Left ventricle myocardium superior (tissue), 1 donor: ENCODE data around the gene ING4. TPM values are rescaled to one million over a fixed set of nuclear protein-coding genes. Genes with fewer than 3 reads are reported as not detected.

Source experiments
- ATAC-seq: fragments of 200-7000 bp; cut with Tn5 transposase; one replicate; pipeline ENCODE4 v1.9.1; 2020; ENCODE audit warnings: mild to moderate bottlenecking, moderate library complexity
- DNase-seq: peaks from one replicate; pipeline ENCODE4 v3.0.0-alpha.2; 2020
- intact Hi-C: fragments of 100-400 bp; cut with micrococcal nuclease; formaldehyde crosslinking; loops from one replicate; pipeline ENCODE4 v1.11.0; 2022
- total RNA-seq: library from RNA; stranded (reverse); fragmentation: NEBNext Ultra II Directional; extraction: Animal tissue kit (Norgen Biotek cat#: 25700); gene quantifications from one replicate; pipeline ENCODE4 v1.2.1, GENCODE V29; 2021
- donor health status: DM: no; HTN: yes; CAD: no; lungs with severe emphysema.

ING4 gene
- total RNA-seq, 1 donor from 2014 or later, result 30.1 TPM

GRCh38 chr12:6688999-6689882 is 26.3 kb upstream of the ING4 start, which contains the start of gene ZNF384:
Gene ZNF384 (minus strand): TSS chr12:6689375. CDS start chr12:6679520, 9,855 bp downstream.
- intact Hi-C loops, result no loop called here
- DNase-seq (peak; percentile 96), ATAC-seq (peak; percentile 93)

GRCh38 chr12:6688543-6688998 is 25.7 kb upstream of the ING4 start:
- ATAC-seq (no peak), DNase-seq (peak; percentile 60)
- intact Hi-C loops, result no loop called here

- ATAC-seq (no peak), DNase-seq (no peak)
- intact Hi-C loops, result no loop called here
These were observed 22.9 kb upstream of the ING4 start for GRCh38 chr12:6685814-6686213.

- ATAC-seq, result no peak
- intact Hi-C loops, result no loop called here
- DNase-seq, result no peak
These were observed 21.7 kb upstream of the ING4 start for GRCh38 chr12:6684609-6685008.

- ATAC-seq, result no peak
These were observed 14.0 kb upstream of the ING4 start for GRCh38 chr12:6676962-6677361.

GRCh38 chr12:6672143-6672542 is 9.2 kb upstream of the ING4 start:
- ATAC-seq, result peak; percentile 13
- intact Hi-C loops, result no loop called here
- DNase-seq, result no peak

More at GRCh38 chr12:6676962-6677361, 14.0 kb upstream of the ING4 start:
- intact Hi-C loops, result no loop called here
- DNase-seq, result no peak

- intact Hi-C loops, result no loop called here
- DNase-seq (no peak), ATAC-seq (no peak)
These were observed 4.8 kb upstream of the ING4 start for GRCh38 chr12:6667559-6668210.

- intact Hi-C loops, result no loop called here
- DNase-seq (no peak), ATAC-seq (no peak)
These were observed 3.3 kb upstream of the ING4 start for GRCh38 chr12:6666211-6666610.

GRCh38 chr12:6664902-6665301 is 2.0 kb upstream of the ING4 start:
- intact Hi-C loops, result no loop called here
- DNase-seq (no peak), ATAC-seq (no peak)

GRCh38 chr12:6662602-6662905 is 365 bp downstream of the ING4 start:
- ATAC-seq (peak; percentile 49), DNase-seq (no peak)
- intact Hi-C loops, result no loop called here

- peak; percentile 90 for ATAC-seq
These were observed 8.9 kb downstream of the ING4 start for GRCh38 chr12:6653987-6654386.

GRCh38 chr12:6653342-6653741 is 9.6 kb downstream of the ING4 start:
- intact Hi-C loops, result no loop called here
- ATAC-seq (peak; percentile 38), DNase-seq (no peak)

More at GRCh38 chr12:6653987-6654386, 8.9 kb downstream of the ING4 start:
- DNase-seq, result no peak
- intact Hi-C loops, result no loop called here

GRCh38 chr12:6652391-6652790 is 10.5 kb downstream of the ING4 start:
- DNase-seq (no peak), ATAC-seq (no peak)
- intact Hi-C loops, result no loop called here

GRCh38 chr12:6650832-6651231 is 12.1 kb downstream of the ING4 start:
- DNase-seq, result no peak
- intact Hi-C loops, result no loop called here
- no peak for ATAC-seq

GRCh38 chr12:6647083-6647604 is 15.8 kb downstream of the ING4 start, which contains the start of gene ACRBP:
Gene ACRBP (minus strand): TSS chr12:6647432. CDS start chr12:6647366, 66 bp downstream.
- intact Hi-C loops, result no loop called here
- ATAC-seq, result peak; percentile 95
- peak; percentile 94 for DNase-seq

GRCh38 chr12:6646276-6647082 is 16.4 kb downstream of the ING4 start:
- DNase-seq, result no peak
- peak; percentile 12 for ATAC-seq
- intact Hi-C loops, result no loop called here

- ATAC-seq, result no peak
- DNase-seq, result peak; percentile 57
- intact Hi-C loops, result no loop called here
These were observed 18.0 kb downstream of the ING4 start for GRCh38 chr12:6644903-6645302.

- ATAC-seq (peak; percentile 45), DNase-seq (no peak)
- intact Hi-C loops, result no loop called here
These were observed 18.7 kb downstream of the ING4 start for GRCh38 chr12:6644257-6644596.

- ATAC-seq (peak; percentile 27), DNase-seq (no peak)
- intact Hi-C loops, result no loop called here
These were observed 19.2 kb downstream of the ING4 start for GRCh38 chr12:6643569-6644256.
